Suprapubic skin (tissue), 4 donors: Measurements from ENCODE around the gene CDK5RAP2. TPM values are rescaled to one million over a fixed set of nuclear protein-coding genes. Genes with fewer than 3 reads are reported as not detected.
"Not testable (repeated sequence)": the region's sequence is repeated elsewhere in the genome, so short reads cannot be mapped to it uniquely, and the experiment has no call there.

Source experiments
- DNase-seq, 2 donors: peaks; one replicate each; pipeline ENCODE4 v3.0.0-alpha.2; 2019; ENCODE audit warnings: low spot score in 2 of 2
- H3K27ac ChIP-seq: fragments of 200-600 bp; sonication (generic); one replicate; pipeline ENCODE4 v1.5.1; 2019
- H3K27me3 ChIP-seq: fragments of 200-600 bp; sonication (generic); one replicate; pipeline ENCODE4 v1.5.1; 2019
- H3K36me3 ChIP-seq: fragments of 200-600 bp; sonication (generic); one replicate; pipeline ENCODE4 v1.5.1; 2019
- H3K4me1 ChIP-seq: fragments of 200-600 bp; sonication (generic); one replicate; pipeline ENCODE4 v1.5.1; 2019
- H3K4me3 ChIP-seq: fragments of 200-600 bp; sonication (generic); one replicate; pipeline ENCODE4 v1.5.1; 2019; ENCODE audit warnings: mild to moderate bottlenecking
- H3K9me3 ChIP-seq: fragments of 200-600 bp; sonication (generic); one replicate; pipeline ENCODE4 v1.5.1; 2019
- EP300 ChIP-seq: sonication (generic); formaldehyde crosslinking; IDR thresholded peaks from one replicate; pipeline ENCODE4 v1.6.1; 2017; ENCODE audit warnings: antibody characterized with exemption
- POLR2A ChIP-seq, 2 donors: fragments of 450-650 bp; IDR thresholded peaks; one replicate each; pipeline ENCODE4 v1.6.1; 2017; ENCODE audit warnings: antibody characterized with exemption in 2 of 2, mild to moderate bottlenecking in 2 of 2, moderate library complexity in 2 of 2
- POLR2AphosphoS5 ChIP-seq, 3 donors: sonication (generic); formaldehyde crosslinking; IDR thresholded peaks; one replicate each; pipeline ENCODE4 v1.6.1; 2017; ENCODE audit warnings: antibody characterized with exemption in 3 of 3
- WGBS: methylation state at CpG from one replicate; pipeline ENCODE4 v1.1.5; 2018; 5-methylcytosine and 5-hydroxymethylcytosine counted together
- total RNA-seq, 4 donors: library from RNA; depleted of rRNA; stranded (reverse); fragments of >200 nt; gene quantifications; one replicate each; pipeline ENCODE4 v1.1.0, GENCODE V29; 2016
- TF ChIP-seq, protein P1 (sequence below), 2 donors: fragments of 200-600 bp in 1 of 2; fragments of 450-650 bp in 1 of 2; sonication (generic) in 1 of 2; IDR thresholded peaks; one replicate each; pipeline ENCODE4 v1.5.1; 2016 to 2019; ENCODE audit warnings: antibody characterized with exemption in 2 of 2, mild to moderate bottlenecking in 1 of 2, moderate library complexity in 1 of 2

The CDK5RAP2 gene
- total RNA-seq, 4 donors from 2014 or later: 60.1 to 105 (median 64.3) TPM

DNA sequence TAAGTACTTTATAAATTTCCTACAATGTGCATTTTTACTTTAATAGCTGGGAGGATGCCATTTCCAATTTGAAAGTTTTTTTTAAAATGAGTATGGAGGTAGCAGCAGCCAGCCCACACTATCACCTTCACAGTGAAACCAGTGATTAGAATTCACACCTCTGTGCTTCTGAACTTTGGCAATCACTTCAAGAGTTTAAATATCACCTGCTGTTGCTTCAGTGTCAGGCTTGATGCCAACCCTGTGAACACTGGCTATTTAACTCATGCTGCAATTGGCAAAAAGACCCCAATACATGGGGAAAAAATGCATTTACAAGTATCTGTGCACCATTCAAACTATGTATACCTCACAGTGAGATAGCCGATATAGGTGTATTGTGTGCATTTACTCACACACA is 57.4 kb downstream of the CDK5RAP2 start:
- Histone ChIP-seq H3K36me3 (peaks cover 57% of the 10 kb centered on the region), H3K4me3 (no peak overlapping the region), H3K9me3 (no peaks in the 10 kb centered on the region), H3K27ac (no peak overlapping the region), H3K4me1 (no peaks in the 10 kb centered on the region), H3K27me3 (no peaks in the 10 kb centered on the region)
- WGBS: 94% methylated on average over 1 of the region's 1 CpG
- TF ChIP-seq EP300 (no peak), POLR2AphosphoS5 (IDR thresholded peaks at IDR 0.05) (no peak), POLR2A (IDR thresholded peaks at IDR 0.05) (no peak)
- TF ChIP-seq, protein P1, sequence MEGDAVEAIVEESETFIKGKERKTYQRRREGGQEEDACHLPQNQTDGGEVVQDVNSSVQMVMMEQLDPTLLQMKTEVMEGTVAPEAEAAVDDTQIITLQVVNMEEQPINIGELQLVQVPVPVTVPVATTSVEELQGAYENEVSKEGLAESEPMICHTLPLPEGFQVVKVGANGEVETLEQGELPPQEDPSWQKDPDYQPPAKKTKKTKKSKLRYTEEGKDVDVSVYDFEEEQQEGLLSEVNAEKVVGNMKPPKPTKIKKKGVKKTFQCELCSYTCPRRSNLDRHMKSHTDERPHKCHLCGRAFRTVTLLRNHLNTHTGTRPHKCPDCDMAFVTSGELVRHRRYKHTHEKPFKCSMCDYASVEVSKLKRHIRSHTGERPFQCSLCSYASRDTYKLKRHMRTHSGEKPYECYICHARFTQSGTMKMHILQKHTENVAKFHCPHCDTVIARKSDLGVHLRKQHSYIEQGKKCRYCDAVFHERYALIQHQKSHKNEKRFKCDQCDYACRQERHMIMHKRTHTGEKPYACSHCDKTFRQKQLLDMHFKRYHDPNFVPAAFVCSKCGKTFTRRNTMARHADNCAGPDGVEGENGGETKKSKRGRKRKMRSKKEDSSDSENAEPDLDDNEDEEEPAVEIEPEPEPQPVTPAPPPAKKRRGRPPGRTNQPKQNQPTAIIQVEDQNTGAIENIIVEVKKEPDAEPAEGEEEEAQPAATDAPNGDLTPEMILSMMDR (IDR thresholded peaks at IDR 0.05): no peak
- no peak for DNase-seq

DNA sequence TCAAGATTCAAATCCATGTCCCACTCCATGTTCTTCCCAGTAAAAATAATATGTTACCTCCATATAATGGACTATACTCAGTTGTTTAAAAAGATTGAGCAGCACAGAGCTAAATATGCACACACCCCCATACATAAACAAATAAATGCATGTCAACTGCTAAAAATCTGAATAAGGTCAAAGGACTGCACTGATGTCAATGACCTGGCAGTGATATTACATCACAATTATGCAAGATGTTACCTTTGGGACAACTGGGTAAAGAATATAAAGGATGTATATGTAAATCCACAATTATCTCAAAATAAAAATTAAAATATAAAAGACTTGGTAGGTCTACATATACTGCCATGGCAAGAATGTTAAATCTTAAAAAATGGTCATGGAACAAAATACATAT is 57.9 kb downstream of the CDK5RAP2 start:
- Histone ChIP-seq H3K4me3 (no peak overlapping the region), H3K9me3 (no peaks in the 10 kb centered on the region), H3K27me3 (no peaks in the 10 kb centered on the region), H3K27ac (no peak overlapping the region), H3K36me3 (peaks cover 57% of the 10 kb centered on the region), H3K4me1 (no peaks in the 10 kb centered on the region)
- TF ChIP-seq POLR2AphosphoS5 (IDR thresholded peaks at IDR 0.05) (no peak), POLR2A (IDR thresholded peaks at IDR 0.05) (no peak), EP300 (no peak)
- TF ChIP-seq, protein P1 (IDR thresholded peaks at IDR 0.05): no peak
- no peak for DNase-seq

DNA sequence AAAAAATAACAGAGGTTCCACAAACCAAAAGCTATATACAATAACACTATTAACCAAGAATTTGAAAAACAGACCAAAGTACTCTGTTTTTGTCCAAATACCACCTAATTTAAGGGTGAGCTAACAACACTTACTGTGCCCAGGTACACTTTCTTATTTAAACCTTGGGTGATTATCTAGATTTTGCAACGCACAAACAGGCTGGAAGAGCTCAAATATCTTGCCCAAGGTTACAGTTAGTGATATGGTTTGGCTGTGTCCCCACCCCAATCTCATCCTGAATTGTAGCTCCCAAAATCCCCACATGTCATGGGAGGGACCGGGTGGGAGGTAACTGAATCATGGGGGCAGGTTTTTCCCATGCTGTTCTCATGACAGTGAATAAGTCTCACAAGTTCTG is 58.9 kb downstream of the CDK5RAP2 start:
- DNase-seq: no peak
- TF ChIP-seq, protein P1 (IDR thresholded peaks at IDR 0.05): no peak
- WGBS: 83% methylated on average over 2 of the region's 2 CpGs
- H3K9me3 ChIP-seq: no peaks in the 10 kb centered on the region
- H3K36me3 ChIP-seq: peaks cover 53% of the 10 kb centered on the region
- H3K4me3 ChIP-seq: no peak overlapping the region
- no peaks in the 10 kb centered on the region for H3K4me1 ChIP-seq
- H3K27ac ChIP-seq: no peak overlapping the region
- no peaks in the 10 kb centered on the region for H3K27me3 ChIP-seq

DNA sequence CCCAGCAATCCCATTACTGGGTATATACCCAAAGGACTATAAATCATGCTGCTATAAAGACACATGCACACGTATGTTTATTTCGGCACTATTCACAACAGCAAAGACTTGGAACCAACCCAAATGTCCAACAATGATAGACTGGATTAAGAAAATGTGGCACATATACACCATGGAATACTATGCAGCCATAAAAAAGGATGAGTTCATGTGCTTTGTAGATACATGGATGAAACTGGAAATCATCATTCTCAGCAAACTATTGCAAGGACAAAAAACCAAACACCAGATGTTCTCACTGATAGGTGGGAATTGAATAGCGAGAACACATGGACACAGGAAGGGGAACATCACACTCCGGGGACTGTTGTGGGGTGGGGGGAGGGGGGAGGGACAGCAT is 64.0 kb downstream of the CDK5RAP2 start:
- not testable (repeated sequence) for H3K9me3 ChIP-seq, H3K4me1 ChIP-seq, DNase-seq, H3K4me3 ChIP-seq, H3K27ac ChIP-seq, H3K27me3 ChIP-seq
- peaks cover 60% of the 10 kb centered on the region for H3K36me3 ChIP-seq
- 100% methylated on average over 4 of the region's 4 CpGs for WGBS

- not testable (repeated sequence) for H3K4me3 ChIP-seq, H3K4me1 ChIP-seq, H3K27ac ChIP-seq, H3K27me3 ChIP-seq, DNase-seq, H3K9me3 ChIP-seq
- peaks cover 65% of the 10 kb centered on the region for H3K36me3 ChIP-seq
- 91% methylated on average over 3 of the region's 3 CpGs for WGBS
These were observed 64.5 kb downstream of the CDK5RAP2 start for GRCh38 chr9:120515481-120515880.

GRCh38 chr9:120514405-120514804 is 65.6 kb downstream of the CDK5RAP2 start:
- TF ChIP-seq EP300 (no peak), POLR2A (IDR thresholded peaks at IDR 0.05) (no peak), POLR2AphosphoS5 (IDR thresholded peaks at IDR 0.05) (no peak)
- TF ChIP-seq, protein P1 (IDR thresholded peaks at IDR 0.05): no peak
- H3K4me3 ChIP-seq: no peak overlapping the region
- peaks cover 72% of the 10 kb centered on the region for H3K36me3 ChIP-seq
- DNase-seq: no peak
- no peak overlapping the region for H3K27ac ChIP-seq
- 80% methylated on average over 4 of the region's 4 CpGs for WGBS
- peaks cover 7% of the 10 kb centered on the region for H3K4me1 ChIP-seq
- H3K9me3 ChIP-seq: peaks cover 6% of the 10 kb centered on the region
- no peaks in the 10 kb centered on the region for H3K27me3 ChIP-seq
